Ecto neural progenitor cell (in vitro differentiated cells): ENCODE results near the gene DAND5.
"Not testable (repeated sequence)": the region's sequence is repeated elsewhere in the genome, so short reads cannot be mapped to it uniquely, and the experiment has no call there.

Source experiments
- DNase-seq: peaks from one replicate; pipeline ENCODE4 v3.0.0-alpha.2; 2018; ENCODE audit warnings: low spot score

DAND5 gene

DNA sequence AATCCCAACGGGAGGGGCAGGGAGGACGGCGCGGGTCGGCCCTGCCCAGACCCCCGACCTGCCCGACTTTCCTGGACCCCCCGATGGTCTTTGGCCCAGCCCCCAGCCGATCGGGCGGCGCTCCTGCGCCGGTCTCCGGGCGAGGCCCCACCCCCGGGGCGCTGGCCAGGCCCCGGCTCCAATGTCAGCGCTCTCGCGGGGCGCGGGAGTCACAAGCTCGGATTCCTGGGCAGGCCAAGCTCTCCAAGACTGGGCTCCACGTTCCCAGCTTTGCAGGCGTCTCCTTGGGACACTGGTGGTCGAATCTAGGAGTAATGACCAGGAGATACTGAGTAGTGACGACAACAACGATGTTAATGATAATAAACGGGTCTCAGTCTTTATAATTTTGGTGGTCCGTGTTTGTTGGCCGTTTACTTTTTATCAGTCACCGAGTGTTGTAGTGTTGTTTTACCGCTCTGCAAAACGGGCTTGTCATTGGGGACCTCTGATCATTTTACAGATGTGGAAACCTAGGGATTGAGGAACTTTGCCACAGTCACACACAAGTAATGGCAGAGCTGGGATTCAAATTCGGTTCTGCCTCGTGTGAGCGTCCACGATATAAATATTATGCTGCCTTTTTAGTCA is 23.2 kb upstream of the DAND5 start:
- peak; percentile 89 for DNase-seq

DNA sequence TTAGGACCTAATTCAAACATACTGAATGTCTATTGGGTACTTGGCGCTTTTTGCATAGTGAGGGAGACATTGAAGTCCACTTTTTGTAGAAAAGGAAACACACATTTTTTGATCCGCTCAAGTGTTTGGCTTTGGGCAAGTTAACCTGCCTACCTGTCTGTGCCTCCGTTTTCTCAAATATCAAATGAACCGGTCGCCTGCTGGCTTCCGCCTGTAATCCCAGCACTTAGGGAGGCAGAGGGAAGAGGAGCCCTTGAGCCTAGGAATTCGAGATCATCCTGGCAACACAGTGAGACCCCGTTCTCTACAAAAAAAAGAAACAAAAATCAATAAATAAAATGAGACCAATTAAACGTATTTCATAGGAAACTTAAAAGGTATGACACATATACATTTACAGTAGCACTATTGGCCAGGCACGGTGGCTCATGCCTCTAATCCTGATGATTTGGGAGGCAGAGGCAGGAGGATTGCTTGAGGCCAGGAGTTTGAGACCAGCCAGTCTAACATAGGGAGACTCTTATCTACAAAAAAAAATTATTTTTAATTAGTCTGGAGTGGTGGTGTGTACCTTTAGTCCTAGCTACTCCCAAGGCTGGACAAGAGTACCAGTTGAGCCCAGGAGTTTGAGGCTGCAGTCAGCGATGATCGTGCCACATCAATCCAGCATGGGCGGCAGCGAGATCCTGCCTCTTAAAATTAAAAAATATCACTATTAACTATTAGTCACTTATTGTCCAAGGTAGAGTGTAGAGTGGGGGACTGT is 22.5 kb upstream of the DAND5 start:
- DNase-seq: no peak

DNA sequence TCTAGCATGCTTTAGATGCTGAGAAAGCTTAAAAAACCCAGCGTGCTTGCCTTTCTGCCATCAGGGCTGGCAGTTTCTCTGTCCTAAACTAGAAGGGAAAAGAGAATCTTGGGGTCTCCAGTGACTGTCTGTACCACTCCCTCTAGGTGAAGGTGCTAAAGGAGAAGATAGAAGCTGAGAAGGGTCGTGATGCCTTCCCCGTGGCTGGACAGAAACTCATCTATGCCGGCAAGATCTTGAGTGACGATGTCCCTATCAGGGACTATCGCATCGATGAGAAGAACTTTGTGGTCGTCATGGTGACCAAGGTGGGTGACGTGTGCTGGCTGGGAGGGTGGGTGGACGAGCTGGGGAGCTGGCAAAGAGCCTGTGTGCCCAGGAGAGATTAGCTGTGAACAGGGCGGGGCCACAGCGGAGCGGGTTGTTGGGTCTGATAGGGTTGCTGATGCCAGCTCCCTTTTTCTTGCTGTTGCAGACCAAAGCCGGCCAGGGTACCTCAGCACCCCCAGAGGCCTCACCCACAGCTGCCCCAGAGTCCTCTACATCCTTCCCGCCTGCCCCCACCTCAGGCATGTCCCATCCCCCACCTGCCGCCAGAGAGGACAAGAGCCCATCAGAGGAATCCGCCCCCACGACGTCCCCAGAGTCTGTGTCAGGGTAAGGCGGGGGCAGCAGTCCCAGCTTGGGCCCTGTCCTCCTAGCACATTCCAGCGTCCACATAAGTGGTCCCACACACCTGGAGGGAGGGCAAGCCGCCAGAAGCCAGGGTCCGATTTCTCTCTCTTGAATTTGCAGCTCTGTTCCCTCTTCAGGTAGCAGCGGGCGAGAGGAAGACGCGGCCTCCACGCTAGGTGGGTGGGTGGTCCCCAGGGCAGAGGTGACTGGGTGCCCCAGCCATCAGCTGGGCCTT is 21.4 kb upstream of the DAND5 start:
- DNase-seq: no peak

DNA sequence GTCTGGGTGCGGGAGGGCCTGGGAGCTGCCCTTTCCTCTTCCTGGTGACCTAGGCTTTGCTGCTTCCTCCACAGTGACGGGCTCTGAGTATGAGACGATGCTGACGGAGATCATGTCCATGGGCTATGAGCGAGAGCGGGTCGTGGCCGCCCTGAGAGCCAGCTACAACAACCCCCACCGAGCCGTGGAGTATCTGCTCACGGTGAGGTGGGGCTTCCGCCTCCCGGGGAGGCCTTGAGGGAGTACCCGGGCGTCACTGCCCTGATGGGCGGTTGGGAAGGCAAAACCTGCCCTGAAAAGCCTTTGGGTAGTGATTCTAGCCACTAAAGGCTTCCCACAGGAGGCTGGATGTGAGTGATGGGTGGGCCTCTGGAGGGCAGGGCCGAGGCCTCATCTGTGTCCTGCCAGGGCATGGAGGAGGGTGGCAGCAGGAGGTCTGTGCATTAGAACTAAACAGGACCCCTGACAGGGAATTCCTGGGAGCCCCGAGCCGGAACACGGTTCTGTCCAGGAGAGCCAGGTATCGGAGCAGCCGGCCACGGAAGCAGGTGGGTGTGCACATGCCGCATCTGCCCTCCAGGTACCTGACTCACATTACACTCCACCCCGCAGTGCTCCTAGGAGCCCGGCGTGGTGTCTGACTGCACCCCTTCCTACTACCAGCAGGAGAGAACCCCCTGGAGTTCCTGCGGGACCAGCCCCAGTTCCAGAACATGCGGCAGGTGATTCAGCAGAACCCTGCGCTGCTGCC is 20.6 kb upstream of the DAND5 start:
- DNase-seq: no peak

DNA sequence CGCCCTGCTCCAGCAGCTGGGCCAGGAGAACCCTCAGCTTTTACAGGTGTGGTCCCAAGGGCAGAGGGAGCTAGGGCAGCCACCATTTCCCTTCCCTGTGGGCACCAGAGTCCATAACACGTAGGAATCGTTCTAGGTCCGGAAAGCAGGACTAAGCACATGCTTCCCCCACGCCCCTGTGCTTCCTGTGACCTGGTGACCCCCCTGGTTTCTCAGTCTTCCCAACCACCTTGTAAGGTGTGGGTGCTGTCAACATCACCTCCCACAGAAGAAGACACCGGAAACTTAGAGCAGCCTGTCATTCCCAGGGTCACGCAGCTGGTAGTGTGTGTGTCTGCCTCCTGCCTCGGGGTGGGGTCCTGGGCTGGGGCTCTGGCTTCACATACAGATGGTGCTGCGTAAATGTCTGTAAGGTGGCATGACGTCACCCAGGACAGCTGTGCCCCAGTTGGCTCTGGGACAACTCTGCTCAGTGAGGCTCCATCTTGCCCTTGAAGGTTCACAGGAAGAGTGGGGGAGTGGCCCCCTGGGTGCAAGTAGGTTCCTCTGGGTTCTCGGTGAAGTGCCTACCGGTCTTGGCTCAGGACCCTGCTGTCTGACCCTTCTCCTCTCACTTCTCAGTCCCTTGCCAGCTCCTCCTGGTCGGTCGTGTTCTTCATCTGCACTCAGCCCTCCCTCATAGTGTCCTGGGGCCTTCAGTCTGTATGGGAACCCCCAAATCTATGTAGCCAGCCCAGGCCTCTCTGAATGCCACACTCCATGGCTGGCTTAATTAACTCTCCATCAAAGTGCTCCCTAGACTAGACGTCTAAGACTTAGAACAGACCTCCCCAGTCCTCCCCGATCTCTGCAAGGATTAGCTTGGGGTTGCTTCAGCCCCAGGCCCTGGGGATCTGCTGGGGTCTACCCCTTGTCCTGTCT is 19.8 kb upstream of the DAND5 start:
- no peak for DNase-seq

DNA sequence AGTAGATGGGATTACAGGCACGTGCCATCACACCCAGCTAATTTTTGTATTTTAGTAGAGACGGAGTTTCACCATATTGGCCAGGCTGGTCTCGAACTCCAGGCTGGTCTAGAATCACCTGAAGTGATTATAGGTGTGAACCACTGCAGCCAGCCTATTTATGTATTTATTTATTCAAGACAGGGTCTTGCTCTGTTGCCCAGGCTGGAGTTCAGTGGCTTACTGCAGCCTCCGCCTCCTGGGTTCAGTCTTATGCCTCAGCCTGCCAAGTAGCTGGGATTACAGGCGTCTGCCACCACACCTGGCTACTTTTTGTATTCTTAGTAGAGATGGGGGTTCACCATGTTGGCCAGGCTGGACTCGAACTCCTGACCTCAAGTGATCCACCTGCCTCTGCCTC is 17.3 kb upstream of the DAND5 start:
- not testable (repeated sequence) for DNase-seq

DNA sequence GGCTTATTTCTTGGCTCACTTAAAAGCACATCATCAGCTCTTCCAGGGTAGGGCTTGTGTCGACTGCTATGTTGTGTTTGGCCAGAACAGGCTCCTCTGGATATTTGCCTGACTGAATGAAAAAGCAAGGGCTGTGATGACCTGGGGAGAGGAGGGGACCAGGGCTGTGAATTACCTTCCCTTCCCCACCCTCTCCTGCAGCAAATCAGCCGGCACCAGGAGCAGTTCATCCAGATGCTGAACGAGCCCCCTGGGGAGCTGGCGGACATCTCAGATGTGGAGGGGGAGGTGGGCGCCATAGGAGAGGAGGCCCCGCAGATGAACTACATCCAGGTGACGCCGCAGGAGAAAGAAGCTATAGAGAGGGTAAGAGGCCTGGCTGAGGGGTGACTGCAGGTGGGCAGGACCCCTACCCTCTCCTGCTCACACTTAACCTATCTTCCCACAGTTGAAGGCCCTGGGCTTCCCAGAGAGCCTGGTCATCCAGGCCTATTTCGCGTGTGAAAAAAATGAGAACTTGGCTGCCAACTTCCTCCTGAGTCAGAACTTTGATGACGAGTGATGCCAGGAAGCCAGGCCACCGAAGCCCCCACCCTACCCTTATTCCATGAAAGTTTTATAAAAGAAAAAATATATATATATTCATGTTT is 16.8 kb upstream of the DAND5 start:
- no peak for DNase-seq

DNA sequence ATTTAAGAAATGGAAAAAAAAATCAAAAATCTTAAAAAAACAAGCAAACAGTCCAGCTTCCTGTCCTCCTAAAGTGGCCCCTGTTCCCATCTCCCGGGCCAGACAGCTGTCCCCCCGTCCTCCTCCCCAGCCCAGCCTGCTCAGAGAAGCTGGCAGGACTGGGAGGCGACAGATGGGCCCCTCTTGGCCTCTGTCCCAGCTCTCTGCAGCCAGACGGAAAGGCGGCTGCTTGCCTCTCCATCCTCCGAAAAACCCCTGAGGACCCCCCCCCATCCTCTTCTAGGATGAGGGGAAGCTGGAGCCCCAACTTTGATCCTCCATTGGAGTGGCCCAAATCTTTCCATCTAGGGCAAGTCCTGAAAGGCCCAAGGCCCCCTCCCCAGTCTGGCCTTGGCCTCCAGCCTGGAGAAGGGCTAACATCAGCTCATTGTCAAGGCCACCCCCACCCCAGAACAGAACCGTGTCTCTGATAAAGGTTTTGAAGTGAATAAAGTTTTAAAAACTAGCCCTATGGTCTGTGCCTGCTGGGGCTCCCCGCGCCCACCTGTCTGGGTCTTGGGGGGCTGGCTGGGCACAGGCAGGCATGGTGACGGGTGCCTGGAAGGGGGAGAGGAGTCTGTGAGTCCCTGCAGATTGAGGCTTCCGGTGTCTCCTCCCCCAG is 16.1 kb upstream of the DAND5 start:
- DNase-seq: no peak

DNA sequence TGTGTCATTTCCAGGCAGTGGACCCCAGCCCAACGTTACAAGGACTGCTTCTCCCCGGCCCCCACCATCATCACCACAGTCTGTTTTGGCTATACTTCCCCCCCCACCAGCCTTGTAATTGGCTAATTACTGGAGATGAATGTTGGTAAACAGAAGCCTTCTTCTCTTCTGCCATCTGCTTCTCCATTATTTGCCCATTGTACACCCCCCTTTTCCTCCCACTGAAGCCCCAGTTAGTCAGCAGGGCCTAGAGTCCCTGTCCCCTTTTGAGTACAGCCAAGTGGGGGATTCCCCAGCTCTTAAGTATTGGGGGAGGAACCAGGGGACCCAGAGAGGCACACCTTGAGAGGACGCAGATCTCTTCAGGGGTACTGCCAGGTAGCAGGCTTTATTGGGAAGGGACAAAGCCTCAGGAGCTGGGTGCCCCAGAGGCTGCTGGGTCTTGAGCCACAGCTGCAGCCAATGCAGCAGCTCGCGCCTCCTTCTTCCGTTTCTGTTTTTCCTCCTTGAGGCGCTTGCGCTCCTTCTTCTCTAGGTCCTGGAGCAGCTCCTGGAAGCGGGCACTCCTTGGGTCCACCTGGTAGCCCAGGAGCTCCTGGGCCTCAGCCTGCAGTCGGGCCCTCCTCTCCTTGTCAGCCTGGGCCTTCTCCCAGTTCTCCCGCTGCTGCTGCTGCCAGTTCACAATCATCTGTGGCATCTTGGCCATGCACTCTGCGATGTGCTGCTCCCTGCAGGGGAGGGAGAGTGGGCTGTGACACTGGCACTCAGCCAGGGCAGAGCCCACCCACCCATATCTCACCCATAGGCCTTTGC is 15.4 kb upstream of the DAND5 start:
- no peak for DNase-seq

DNA sequence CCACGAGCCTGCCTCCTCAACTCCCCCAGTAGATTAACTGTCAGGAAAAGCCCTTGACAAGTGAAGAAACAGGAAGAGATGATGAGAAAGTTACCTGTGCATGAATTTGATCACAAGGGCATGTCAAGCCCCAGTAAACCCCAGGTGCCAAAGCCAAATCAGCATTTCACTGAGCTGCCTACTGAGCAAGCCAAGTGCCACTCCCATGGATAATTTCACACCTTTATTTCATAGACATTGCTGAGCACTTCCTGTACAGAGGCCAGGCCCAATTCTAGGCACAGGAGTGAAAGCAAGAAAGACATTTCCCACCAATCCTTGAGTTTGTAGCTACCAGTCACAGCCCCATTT is 14.8 kb upstream of the DAND5 start:
- no peak for DNase-seq

DNA sequence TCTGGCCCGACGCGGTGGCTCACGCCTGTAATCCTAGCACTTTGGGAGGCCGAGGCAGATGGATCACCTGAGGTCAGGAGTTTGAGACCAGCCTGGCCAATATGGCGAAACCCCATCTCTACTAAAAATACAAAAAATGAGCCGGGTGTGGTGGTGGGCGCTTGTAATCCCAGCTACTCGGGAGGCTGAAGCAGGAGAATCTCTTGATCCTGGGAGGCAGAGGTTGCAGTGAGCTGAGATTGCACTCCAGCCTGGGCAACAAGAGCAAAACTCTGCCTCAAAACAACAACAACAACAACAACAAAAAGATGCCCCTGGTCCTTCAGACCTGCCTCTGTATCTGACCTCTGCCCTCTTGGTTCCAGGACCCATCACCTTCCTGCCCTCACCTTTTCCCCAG is 13.8 kb upstream of the DAND5 start:
- not testable (repeated sequence) for DNase-seq

DNA sequence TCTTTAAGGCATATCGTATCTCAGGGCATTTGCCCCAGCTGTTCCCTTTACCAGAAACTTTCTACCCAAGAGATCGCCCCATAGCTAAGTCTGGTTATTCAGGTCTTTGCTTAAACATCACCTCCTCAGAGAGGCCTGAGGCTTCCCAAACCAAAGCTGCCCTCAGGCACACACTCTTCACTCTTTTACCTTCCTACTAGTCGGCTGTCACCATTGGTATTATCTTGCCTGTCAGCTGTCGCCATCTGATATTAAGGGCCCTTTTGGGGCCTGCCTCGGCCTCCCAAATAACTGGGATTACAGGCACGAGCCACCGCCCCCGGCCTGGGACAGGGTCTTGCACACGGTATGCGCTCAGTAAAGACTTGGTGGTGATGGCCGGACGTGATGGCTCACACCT is 13.4 kb upstream of the DAND5 start:
- DNase-seq: no peak

DNA sequence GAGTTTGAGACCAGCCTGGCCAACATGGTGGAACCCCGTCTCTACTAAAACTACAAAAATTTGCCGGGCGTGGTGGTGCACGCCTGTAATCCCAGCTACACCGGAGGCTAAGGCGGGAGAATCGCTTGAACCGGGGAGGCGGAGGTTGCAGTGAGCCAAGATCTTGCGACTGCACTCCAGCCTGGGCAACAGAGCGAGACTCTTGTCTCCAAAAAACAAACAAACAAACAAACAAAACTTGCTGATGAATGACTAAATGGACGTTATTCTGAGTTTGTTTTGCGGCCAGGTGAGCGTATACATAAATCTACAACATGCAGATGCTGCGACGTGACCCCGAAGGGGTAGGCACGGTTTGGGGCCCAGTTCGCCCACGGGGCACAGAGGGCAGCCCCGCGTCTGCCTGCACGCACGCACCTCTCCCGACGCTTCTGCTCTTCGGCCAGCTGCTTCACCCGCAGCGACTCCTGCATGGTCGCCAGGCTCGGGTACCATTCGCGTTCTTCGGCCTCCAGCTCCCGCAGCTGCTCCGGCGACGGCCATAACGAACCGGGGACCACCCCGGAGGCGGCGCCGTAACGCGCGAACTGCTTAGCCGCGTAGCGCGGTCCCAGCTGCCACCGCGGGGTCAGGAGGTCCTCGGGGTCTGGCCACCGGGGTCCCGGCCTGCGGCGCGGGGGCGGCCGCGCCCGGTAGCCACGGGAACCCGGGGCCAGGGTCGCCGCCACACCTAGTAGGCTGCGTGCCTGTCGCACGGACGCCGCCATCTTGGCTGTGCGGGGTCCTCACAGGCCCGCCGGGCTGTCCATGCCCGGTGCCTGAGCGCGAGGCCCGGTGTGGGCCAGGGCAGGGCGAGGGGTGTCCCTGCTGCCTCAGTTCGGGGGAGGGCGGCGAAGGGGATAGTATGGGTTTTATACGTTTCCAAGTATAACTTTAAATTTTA is 12.7 kb upstream of the DAND5 start, which contains the start of gene GADD45GIP1:
TSS of gene GADD45GIP1 (minus strand) at position 778 of the 943 bp plus-strand sequence. CDS start at position 767, 11 bp downstream.
- DNase-seq: peak; percentile 83

DNA sequence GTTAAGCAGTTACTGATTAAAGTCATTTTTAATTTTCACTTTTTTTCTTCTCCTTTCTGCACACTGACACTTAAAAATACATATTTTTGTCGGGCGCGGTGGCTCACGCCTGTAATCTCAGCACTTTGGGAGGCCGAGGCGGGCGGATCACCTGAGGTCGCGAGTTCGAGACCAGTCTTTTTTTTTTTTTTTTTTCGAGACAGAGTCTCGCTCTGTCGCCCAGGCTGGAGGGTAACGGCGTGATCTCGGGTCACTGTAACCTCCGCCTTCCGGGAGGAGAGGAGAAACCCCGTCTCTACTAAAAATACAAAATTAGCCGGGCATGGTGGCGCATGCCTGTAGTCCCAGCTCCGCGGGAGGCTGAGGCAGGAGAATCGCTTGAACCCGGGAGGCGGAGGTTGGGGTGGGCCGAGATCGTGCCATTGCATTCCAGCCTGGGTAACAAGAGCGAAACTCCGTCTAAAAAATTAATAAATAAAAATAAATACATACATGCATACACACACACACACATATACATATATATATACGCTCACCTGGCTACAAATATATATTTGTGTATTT is 11.9 kb upstream of the DAND5 start:
- DNase-seq: not testable (repeated sequence)

DNA sequence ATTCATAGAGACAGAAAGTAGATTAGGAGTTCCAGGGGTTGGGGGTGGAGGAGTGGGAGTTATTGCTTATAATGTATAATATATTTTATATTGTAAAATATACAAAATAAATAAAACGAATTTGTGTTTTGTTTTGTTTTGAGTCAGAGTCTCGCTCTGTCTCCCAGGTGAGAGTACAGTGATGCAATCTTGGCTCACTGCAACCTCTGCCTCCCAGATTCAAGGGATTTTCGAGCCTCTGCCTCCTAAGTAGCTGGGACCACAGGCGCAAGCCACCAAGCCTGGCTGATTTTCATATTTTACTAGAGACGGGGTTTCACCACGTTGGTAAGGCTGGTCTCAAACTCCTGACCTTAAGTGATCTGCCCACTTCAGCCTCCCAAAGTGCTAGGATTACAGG is 9.9 kb upstream of the DAND5 start:
- DNase-seq: no peak

DNA sequence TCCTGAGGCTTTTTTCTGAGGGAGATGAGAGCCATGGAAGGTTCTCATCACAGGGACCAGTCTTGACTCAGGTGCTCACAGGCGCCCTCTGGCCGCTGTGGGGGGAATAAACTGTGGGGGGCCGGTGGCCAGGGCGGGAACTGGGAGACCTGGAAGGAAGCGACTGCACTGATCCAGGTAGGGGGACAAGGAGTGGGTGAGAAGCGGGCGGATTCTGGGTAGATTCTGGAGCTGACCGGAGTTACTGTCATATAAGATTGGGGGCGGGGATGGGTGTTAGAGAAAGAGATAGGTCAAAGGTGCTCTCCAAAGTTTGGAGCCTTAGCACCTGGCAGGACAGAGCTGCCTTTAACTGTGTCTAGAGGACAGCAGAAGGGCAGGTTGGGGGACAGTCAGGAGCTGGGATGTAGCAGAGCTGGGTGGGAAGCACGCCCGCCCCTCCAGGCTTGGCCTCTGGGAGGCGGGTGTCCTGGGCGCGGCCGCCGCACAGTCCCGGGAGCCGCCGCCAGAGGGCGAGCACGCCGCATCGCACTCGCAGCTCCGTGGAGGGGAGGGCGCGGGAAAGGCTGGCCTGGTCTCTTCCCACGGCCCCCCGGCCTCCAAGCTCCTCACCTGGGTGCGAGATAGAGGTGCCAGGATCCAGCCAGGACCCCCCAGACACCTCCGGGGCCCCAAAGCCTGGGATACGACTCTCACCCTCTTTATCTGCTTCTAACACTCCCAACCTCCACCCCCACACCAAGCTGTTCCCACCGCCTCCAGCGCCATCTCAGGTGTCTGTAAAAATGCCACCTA is 4.2 kb upstream of the DAND5 start:
- DNase-seq: peak; percentile 91

DNA sequence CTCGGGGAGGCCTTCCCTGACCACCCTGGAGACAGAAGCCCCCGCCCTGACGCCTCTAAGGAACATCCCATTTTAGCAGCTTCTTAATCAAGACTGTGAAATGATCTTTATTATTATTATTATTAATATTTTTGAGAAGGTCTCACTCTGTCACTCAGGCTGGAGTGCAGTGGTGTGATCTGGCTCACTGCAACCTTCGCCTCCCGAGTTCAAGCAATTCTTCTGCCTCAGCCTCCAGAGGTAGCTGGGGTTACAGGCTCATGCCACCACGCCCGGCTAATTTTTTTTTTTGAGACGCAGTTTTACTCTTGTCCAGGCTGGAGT is 3.6 kb upstream of the DAND5 start:
- DNase-seq: no peak
